Muscle layer of duodenum (tissue), 2 donors: Measurements from ENCODE around the gene ATG7.
A peak's percentile ranks its signal among the peaks of the same experiment; 100 is the strongest.
"Not testable (repeated sequence)": the region's sequence is repeated elsewhere in the genome, so short reads cannot be mapped to it uniquely, and the experiment has no call there.

ENCODE experiments used
- H3K27ac ChIP-seq: one replicate; pipeline ENCODE4 v1.7.0; 2013; ENCODE audit warnings: mild to moderate bottlenecking, low read length
- H3K27me3 ChIP-seq: one replicate; pipeline ENCODE4 v1.7.0; 2013; ENCODE audit warnings: low read depth, mild to moderate bottlenecking, control low read depth, low read length
- H3K36me3 ChIP-seq, 2 donors: one replicate each; pipeline ENCODE4 v1.7.0; 2013; ENCODE audit warnings: low read length in 2 of 2, control low read depth in 1 of 2, mild to moderate bottlenecking in 1 of 2; ENCODE audit not compliant: insufficient read depth in 2 of 2, control insufficient read depth in 1 of 2
- H3K4me1 ChIP-seq, 2 donors: one replicate each; pipeline ENCODE4 v1.7.0; 2013; ENCODE audit warnings: low read length in 2 of 2, mild to moderate bottlenecking in 2 of 2, control low read depth in 1 of 2, moderate library complexity in 1 of 2; ENCODE audit not compliant: insufficient read depth in 2 of 2, control insufficient read depth in 1 of 2
- H3K4me3 ChIP-seq, 2 donors: one replicate each; pipeline ENCODE4 v1.7.0; 2013; ENCODE audit warnings: low read length in 2 of 2, low read depth in 1 of 2, mild to moderate bottlenecking in 1 of 2
- H3K9me3 ChIP-seq, 2 donors: one replicate each; pipeline ENCODE4 v1.7.0; 2013; ENCODE audit warnings: low read length in 2 of 2, control low read depth in 1 of 2, mild to moderate bottlenecking in 1 of 2; ENCODE audit not compliant: control insufficient read depth in 1 of 2
- donor health status: healthy.

ATG7 gene

DNA sequence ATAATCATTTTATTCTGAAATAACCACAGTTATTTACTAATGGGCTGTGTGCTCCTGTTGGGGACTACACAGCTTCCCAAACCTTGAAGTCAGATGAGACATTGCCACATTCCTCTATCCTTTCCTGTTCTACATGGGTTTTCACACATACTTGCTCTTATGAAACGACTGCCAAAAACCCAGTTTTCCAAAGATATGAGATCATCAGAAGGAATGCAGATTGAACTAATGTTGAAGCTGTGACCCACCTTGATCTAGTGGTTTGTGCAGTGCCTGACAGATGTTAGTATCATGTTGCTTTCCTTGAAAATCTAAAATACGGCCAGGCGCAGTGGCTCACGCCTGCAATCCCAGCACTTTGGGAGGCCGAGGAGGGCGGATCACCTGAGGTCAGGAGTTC, 226.9 kb downstream of the ATG7 start:
- no peak overlapping the region for H3K27ac ChIP-seq
- H3K9me3 ChIP-seq, result no peaks in the 10 kb centered on the region
- H3K4me3 ChIP-seq, result no peak overlapping the region
- H3K36me3 ChIP-seq, result no peaks in the 10 kb centered on the region
- H3K4me1 ChIP-seq, result peaks cover 0 to 17% of the 10 kb centered on the region in 2 donors
- H3K27me3 ChIP-seq, result no peaks in the 10 kb centered on the region

DNA sequence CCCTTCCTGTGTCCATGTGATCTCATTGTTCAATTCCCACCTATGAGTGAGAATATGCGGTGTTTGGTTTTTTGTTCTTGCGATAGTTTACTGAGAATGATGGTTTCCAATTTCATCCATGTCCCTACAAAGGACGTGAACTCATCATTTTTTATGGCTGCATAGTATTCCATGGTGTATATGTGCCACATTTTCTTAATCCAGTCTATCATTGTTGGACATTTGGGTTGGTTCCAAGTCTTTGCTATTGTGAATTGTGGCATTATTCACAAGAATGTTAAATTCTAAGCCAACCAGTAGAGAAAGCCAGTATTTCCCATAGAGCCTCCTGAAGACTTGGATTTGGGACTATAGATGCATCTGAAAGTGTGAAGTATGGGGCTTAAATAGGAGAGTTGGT, 230.2 kb downstream of the ATG7 start:
- not testable (repeated sequence) for H3K9me3 ChIP-seq, H3K27ac ChIP-seq, H3K4me3 ChIP-seq, H3K27me3 ChIP-seq, H3K36me3 ChIP-seq
- peaks cover 0 to 17% of the 10 kb centered on the region in 2 donors for H3K4me1 ChIP-seq

DNA sequence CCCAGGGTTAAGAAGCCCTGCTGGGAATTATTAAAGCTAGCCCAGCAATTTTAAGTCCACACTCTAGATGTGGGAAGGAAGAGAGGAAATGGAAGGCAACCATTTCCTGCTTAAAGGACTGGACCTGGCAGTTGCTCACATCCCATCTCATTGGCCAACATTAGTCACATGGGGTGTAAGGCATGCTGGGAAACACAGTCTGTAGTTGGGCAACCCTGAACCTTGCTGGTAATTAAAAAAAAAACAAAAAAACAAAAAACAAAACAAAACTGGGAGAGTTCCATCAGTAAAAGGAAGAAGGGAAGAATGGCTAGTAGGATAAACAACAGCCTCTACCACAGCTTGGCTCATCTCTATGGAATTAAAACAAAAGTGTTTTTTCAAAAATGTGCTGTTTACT, 235.5 kb downstream of the ATG7 start:
- Histone ChIP-seq H3K27me3 (no peaks in the 10 kb centered on the region), H3K4me3 (no peak overlapping the region), H3K27ac (no peak overlapping the region), H3K9me3 (no peaks in the 10 kb centered on the region), H3K36me3 (no peaks in the 10 kb centered on the region), H3K4me1 (peaks cover 12 to 22% of the 10 kb centered on the region in 2 donors)

DNA sequence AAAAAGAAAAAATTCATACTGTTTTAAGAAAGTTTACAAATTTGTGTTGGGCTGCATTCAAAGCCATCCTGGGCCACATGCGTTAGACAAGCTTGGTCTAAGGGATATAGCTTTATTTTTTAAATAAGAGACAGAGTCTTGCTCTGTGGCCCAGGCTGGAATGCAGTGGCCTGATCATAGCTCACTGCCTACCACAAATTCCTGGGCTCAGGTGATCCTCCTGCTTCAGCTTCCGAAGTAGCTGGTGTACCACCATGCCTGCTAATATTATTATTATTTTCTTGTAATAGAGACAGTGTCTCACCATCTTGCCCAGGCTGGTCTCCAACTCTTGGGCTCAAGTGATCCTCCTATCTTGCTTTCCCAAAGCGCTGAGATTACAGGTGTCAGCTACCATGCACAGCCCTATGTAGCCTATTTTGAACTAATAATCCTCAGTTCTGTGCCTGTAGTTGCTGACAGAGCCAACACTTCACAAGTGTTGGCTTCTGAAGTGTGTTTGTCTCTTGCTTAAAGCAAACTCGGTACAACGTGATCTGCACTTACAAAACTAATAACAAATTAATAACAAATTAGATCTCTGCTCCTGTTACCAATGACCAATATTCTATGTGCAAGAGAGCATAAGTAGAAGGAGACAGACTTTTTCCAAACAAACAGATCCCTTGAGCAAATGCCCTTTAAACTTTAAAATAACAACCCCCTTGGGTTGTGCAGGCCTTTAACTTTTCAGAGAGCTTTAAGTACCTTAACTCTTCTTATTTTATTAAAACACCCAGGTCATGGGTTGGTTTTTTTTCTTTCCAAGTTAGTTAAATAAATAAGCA, 236.4 kb downstream of the ATG7 start:
- Histone ChIP-seq H3K36me3 (no peaks in the 10 kb centered on the region), H3K4me1 (peaks cover 12 to 22% of the 10 kb centered on the region in 2 donors), H3K4me3 (no peak overlapping the region), H3K27me3 (no peaks in the 10 kb centered on the region), H3K9me3 (no peaks in the 10 kb centered on the region), H3K27ac (peak overlapping the region; percentile 56)

DNA sequence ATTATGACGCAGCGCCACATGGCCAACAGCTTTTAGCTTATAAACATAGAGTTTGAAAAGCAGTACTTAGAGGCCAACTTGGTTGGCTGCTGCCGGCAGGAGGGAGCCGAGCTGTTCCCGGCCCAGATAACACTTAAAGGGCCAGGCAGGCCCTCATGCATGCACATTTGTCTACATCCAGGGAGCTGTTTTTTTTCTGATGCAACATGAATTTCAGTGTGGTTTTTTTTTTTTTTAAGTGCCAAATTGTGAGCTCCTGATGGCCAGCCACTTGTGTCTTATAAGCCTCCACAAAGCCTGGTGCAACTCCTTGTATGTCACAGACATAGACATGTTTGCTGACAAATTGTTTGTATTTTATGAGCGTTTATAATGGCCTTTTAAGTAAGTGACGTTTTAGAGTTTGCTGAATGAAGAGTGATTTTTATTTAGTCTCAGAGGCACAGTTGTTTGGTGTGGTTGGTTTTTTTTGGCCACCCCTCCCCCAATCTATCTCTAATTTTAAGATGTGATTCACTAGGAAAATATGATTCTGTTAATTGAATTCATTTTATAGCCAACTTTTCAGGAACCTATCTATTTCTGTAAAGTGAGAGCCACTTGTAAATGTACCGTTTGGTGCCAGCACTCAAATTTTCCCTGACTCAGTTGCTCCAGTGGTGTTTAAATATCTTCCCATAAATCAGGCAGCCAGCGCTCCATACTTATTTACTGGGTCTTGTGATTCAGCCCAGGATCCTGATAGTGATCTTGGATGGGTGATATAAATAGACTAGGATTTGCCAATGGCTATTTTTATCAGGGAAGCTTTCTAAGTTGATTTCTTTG, 237.2 kb downstream of the ATG7 start:
- Histone ChIP-seq H3K9me3 (no peaks in the 10 kb centered on the region), H3K27ac (peak overlapping the region; percentile 56), H3K4me3 (peak overlapping the region in 1 of 2 donors; percentile 8), H3K27me3 (no peaks in the 10 kb centered on the region), H3K4me1 (peaks cover 16 to 27% of the 10 kb centered on the region in 2 donors), H3K36me3 (no peaks in the 10 kb centered on the region)

DNA sequence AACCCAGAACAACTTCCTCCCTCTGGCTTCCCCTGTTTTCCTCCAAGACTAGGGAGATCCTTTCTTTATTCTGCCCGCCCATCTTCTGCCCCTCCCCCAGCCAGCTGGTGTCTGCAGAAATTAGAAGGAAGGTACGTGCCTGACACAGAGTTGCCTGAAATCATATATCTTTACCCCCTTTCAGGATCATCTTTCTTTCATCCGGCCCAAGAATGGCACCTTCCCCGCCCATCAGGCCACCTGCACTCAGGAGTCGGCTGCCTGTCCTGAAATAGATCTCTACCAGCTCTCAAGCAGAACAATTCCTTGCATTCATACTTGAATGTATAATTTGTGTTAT, 237.8 kb downstream of the ATG7 start:
- peak overlapping the region in 1 of 2 donors; percentile 8 for H3K4me3 ChIP-seq
- no peaks in the 10 kb centered on the region for H3K27me3 ChIP-seq
- peaks cover 16 to 33% of the 10 kb centered on the region in 2 donors for H3K4me1 ChIP-seq
- H3K36me3 ChIP-seq, result no peaks in the 10 kb centered on the region
- H3K9me3 ChIP-seq, result no peaks in the 10 kb centered on the region
- peak overlapping the region; percentile 56 for H3K27ac ChIP-seq

DNA sequence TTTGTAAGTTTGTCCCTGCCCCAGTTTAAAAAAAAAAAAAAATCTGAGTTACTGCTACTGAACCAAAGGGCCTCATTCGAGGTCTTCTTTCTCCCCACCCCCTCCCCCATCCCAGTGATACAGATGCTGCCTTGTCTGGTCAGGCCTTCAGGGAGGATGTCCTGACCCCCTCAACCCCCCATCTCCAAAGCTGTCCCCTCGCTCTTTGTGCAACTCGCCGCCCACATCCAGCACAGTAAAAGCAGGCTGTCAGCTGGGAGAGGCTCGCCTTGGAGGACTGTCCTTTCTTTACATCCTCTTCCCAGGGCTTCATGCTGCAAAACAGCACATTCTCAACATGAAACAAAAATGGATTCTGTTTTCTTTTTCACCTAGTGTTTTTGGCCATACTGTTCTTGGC, 238.2 kb downstream of the ATG7 start:
- H3K36me3 ChIP-seq, result no peaks in the 10 kb centered on the region
- H3K9me3 ChIP-seq, result no peaks in the 10 kb centered on the region
- peak overlapping the region; percentile 56 for H3K27ac ChIP-seq
- peaks cover 16 to 34% of the 10 kb centered on the region in 2 donors for H3K4me1 ChIP-seq
- H3K27me3 ChIP-seq, result no peaks in the 10 kb centered on the region
- peak overlapping the region in 1 of 2 donors; percentile 8 for H3K4me3 ChIP-seq

DNA sequence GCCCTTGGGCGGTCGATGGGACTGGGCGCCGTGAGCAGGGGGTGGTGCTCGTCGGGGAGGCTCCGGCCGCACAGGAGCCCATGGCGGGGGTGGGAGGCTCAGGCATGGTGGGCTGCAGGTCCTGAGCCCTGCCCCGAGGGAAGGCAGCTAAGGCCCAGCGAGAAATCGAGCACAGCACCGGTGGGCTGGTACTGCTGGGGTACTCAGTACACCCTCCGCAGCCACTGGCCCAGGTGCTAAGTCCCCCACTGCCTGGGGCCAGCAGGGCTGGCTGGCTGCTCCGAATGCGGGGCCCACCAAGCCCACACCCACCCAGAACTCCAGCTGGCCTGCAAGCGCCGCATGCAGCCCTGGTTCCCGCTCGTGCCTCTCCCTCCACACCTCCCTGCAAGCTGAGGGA, 239.4 kb downstream of the ATG7 start:
- H3K27ac ChIP-seq, H3K4me3 ChIP-seq, H3K27me3 ChIP-seq, H3K9me3 ChIP-seq, H3K36me3 ChIP-seq: not testable (repeated sequence)
- peaks cover 16 to 34% of the 10 kb centered on the region in 2 donors for H3K4me1 ChIP-seq

DNA sequence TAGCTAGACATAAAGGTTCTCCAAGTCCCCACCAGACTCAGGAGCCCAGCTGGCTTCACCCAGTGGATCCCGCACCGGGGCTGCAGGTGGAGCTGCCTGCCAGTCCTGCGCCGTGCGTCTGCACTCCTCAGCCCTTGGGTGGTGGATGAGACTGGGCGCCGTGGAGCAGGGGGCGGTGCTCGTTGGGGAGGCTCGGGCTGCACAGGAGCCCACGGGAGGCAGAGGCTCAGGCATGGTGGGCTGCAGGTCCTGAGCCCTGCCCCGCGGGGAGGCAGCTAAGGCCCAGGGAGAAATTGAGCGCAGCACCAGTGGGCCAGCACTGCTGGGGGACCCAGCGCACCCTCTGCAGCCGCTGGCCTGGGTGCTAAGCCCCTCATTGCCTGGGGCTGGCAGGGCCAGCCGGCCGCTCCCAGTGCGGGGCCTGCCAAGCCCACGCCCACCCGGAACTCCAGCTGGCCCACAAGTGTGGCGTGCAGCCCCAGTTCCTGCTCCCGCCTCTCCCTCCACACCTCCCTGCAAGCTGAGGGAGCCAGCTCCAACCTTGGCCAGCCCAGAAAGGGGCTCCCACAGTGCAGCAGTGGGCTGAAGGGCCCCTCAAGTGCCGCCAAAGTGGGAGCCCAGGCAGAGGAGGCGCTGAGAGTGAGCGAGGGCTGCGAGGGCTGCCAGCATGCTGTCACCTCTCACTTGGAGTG, 241.1 kb downstream of the ATG7 start:
- H3K36me3 ChIP-seq, H3K27me3 ChIP-seq, H3K4me3 ChIP-seq, H3K9me3 ChIP-seq: not testable (repeated sequence)
- peak overlapping the region; percentile 20 for H3K27ac ChIP-seq
- peaks cover 16 to 32% of the 10 kb centered on the region in 2 donors for H3K4me1 ChIP-seq

DNA sequence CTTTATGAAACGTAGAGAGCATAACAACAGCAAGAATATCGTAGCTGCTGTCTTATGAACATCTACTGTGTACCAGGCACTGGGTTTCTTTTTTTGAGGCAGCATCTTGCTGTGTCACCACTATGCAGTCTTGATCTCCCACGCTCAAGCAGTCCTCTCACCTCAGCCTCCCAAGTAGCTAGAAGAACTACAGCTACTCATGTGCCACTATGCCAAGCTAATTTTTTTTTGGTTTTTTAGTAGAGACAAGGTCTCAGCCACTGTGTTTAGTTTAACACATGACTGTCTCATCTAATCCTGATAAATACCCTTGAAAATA, 241.6 kb downstream of the ATG7 start:
- Histone ChIP-seq H3K9me3 (no peaks in the 10 kb centered on the region), H3K4me3 (no peak overlapping the region), H3K4me1 (peaks cover 15 to 27% of the 10 kb centered on the region in 2 donors), H3K27ac (peak overlapping the region; percentile 20), H3K36me3 (no peaks in the 10 kb centered on the region), H3K27me3 (no peaks in the 10 kb centered on the region)

DNA sequence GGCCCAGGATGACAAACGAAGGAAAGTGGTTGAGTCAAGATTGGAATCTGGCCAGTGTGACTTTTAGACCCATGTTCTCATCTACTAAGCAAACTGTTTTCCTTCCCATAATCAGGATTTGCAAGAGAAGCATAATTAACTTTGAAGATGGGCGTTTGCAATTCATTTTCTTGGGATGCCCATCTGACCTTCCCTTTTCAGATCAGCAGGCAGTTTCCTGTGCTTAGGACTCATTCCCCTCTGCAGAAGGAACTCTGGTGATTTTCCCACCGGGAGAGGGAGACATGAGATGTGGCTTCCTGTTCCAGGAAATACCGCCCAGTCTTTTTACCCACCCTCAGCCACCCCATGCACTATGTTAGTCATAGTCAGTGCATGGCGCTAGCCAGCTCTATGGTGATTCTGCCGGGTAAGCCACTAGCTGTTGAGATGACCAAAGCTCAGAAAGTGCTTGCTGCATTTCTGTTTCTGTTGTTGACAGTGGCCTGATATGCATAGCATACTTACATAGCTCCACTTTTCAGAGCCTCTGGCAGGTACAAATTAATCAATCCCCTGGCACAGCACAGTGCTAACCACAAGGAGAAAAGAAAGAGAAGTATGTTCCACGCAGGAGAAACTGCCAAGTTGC, 242.1 kb downstream of the ATG7 start:
- Histone ChIP-seq H3K36me3 (no peaks in the 10 kb centered on the region), H3K4me3 (no peak overlapping the region), H3K4me1 (peaks cover 10 to 25% of the 10 kb centered on the region in 2 donors), H3K9me3 (no peaks in the 10 kb centered on the region), H3K27me3 (no peaks in the 10 kb centered on the region), H3K27ac (peak overlapping the region; percentile 20)
